ENCODE measurements around the gene SCYGR2. TPM values are rescaled to one million over a fixed set of nuclear protein-coding genes. Genes with fewer than 3 reads are reported as not detected.

SCYGR2 gene
- total RNA-seq, 2 experiments from 2014 or later: not detected

DNA sequence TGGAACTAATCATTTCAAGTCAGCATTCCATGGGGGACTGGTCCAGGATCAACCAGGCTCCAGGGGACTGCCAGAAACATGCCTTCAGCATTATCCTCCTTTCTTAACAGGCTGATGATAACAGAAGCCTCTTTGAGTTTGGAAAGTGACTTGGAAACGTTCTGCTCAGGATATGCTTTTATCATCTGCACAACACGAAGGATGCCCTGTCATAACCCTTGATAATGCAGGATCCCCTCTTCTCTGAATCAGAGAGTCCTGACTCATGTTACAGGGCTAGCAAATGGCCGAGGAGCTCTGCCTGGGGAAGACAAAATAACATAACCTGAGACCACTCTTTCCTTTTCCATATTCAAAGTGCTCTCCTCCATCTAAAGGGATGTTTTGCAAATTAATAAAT, 9.2 kb downstream of the SCYGR2 start:
- no peaks in the 10 kb centered on the region for H3K36me3 Mint-ChIP-seq (ENCODE audit: low read depth)
- peak in 1 of 14 experiments; percentile 13 for DNase-seq
- ChIA-PET POLR2A (no interaction called here), CTCF (no interaction called here)
- ATAC-seq (ENCODE audit: poor library complexity): no peak
- H3K9me3 Mint-ChIP-seq: no peaks in the 10 kb centered on the region
- intact Hi-C loops (cut with DNase I, micrococcal nuclease): no loop called here
- TF ChIP-seq, protein P1, sequence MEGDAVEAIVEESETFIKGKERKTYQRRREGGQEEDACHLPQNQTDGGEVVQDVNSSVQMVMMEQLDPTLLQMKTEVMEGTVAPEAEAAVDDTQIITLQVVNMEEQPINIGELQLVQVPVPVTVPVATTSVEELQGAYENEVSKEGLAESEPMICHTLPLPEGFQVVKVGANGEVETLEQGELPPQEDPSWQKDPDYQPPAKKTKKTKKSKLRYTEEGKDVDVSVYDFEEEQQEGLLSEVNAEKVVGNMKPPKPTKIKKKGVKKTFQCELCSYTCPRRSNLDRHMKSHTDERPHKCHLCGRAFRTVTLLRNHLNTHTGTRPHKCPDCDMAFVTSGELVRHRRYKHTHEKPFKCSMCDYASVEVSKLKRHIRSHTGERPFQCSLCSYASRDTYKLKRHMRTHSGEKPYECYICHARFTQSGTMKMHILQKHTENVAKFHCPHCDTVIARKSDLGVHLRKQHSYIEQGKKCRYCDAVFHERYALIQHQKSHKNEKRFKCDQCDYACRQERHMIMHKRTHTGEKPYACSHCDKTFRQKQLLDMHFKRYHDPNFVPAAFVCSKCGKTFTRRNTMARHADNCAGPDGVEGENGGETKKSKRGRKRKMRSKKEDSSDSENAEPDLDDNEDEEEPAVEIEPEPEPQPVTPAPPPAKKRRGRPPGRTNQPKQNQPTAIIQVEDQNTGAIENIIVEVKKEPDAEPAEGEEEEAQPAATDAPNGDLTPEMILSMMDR (IDR thresholded peaks at IDR 0.05): no peak
- peaks cover 51% of the 10 kb centered on the region for H3K27me3 Mint-ChIP-seq
- no peaks in the 10 kb centered on the region for H3K36me3 ChIP-seq (ENCODE audit: insufficient read depth, low read length)
- no peaks in the 10 kb centered on the region for H3K4me1 ChIP-seq (ENCODE audit: insufficient read depth, low read length)
- no peak overlapping the region for H3K27ac ChIP-seq (ENCODE audit: low read depth in 1 of 2, low read length in 2 of 2)
- H3K4me3 Mint-ChIP-seq: no peak overlapping the region
- peaks cover 11% of the 10 kb centered on the region for H3K4me1 Mint-ChIP-seq (ENCODE audit: low read depth)
- peaks cover 0 to 4% of the 10 kb centered on the region in 2 experiments for H3K9me3 ChIP-seq (ENCODE audit: control insufficient read depth in 1 of 2, insufficient read depth in 1 of 2, low read length in 2 of 2)
- H3K27me3 ChIP-seq (ENCODE audit: control insufficient read depth in 1 of 2, insufficient read depth in 2 of 2, low read length in 2 of 2): peaks cover 0 to 8% of the 10 kb centered on the region in 2 experiments
- H3K27ac Mint-ChIP-seq: no peak overlapping the region
- H3K4me3 ChIP-seq (ENCODE audit: low read length): no peak overlapping the region

DNA sequence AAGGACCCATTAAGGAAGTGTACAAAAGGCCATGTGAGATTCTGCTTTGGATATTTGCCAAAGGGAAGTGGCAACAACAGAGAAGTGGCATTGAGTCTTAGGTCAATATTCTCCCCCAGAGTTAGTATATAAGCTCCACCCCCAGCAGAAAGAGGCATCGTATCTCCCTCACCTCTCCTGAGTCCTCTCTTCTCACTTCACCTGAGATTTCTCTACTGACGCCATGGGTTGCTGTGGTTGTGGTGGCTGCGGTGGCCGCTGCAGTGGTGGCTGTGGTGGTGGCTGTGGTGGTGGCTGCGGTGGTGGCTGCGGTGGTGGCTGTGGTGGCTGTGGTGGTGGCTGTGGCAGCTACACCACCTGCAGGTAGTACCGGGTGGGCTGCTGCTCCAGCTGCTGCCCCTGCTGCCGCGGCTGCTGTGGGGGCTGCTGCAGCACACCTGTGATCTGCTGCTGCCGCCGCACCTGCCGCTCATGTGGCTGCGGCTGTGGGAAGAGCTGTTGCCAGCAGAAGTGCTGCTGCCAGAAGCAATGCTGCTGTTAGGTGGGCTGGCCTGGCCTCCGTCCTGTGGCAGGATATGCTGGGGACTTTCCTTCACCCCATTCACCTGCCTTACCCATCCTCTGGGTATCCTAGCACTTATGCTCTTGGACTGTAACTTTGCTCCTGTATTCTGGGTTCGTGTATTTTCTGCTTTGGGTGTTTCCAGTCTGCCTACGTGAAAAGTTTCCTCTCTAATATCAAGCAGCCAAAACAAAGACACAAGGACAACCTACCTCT, 10.1 kb downstream of the SCYGR2 start:
- DNase-seq (peak in 4 of 14 experiments; percentile 5 to 44 (median 34)), ATAC-seq (ENCODE audit: poor library complexity) (no peak)
- Histone ChIP-seq H3K4me3 (ENCODE audit: low read length) (no peak overlapping the region), H3K4me1 (ENCODE audit: insufficient read depth, low read length) (no peaks in the 10 kb centered on the region), H3K9me3 (ENCODE audit: control insufficient read depth in 1 of 2, insufficient read depth in 1 of 2, low read length in 2 of 2) (peaks cover 0 to 4% of the 10 kb centered on the region in 2 experiments), H3K27me3 (ENCODE audit: control insufficient read depth in 1 of 2, insufficient read depth in 2 of 2, low read length in 2 of 2) (peaks cover 0 to 8% of the 10 kb centered on the region in 2 experiments), H3K36me3 (ENCODE audit: insufficient read depth, low read length) (no peaks in the 10 kb centered on the region), H3K27ac (ENCODE audit: low read depth in 1 of 2, low read length in 2 of 2) (no peak overlapping the region)
- Mint-ChIP-seq H3K4me1 (ENCODE audit: low read depth) (peaks cover 11% of the 10 kb centered on the region), H3K36me3 (ENCODE audit: low read depth) (no peaks in the 10 kb centered on the region), H3K9me3 (no peaks in the 10 kb centered on the region), H3K27me3 (peaks cover 51% of the 10 kb centered on the region), H3K27ac (no peak overlapping the region), H3K4me3 (no peak overlapping the region)
- TF ChIP-seq, protein P1 (IDR thresholded peaks at IDR 0.05): no peak
- ChIA-PET POLR2A (no interaction called here), CTCF (interaction anchor here (0.7 to 0.8 kb wide), 2 partner anchors 129 to 438 kb away, joined by 3 read pairs; no protein-coding TSS in a partner anchor)
- intact Hi-C loops (cut with DNase I, micrococcal nuclease): no loop called here

DNA sequence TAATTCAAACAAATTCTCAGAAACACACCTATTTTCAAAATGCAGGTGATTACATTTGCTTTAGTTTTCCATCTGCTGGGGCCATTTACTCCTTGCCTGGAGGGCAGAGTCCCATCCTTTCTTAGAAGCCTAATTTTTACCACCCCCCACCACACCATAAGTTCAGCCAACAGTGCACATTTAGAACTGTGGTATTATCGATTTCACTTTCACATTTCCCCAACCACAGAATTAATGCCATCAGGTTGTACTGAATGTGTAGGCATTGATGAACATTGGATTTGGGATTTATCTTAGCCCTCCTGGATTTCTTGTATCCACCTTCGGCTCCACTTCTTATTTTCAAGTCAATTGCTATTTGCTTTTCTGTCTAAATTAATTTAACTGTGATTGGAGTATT, 11.4 kb downstream of the SCYGR2 start:
- Histone ChIP-seq H3K36me3 (ENCODE audit: insufficient read depth, low read length) (no peaks in the 10 kb centered on the region), H3K9me3 (ENCODE audit: control insufficient read depth in 1 of 2, insufficient read depth in 1 of 2, low read length in 2 of 2) (peaks cover 0 to 4% of the 10 kb centered on the region in 2 experiments), H3K4me3 (ENCODE audit: low read length) (no peak overlapping the region), H3K27ac (ENCODE audit: low read depth in 1 of 2, low read length in 2 of 2) (no peak overlapping the region), H3K4me1 (ENCODE audit: insufficient read depth, low read length) (no peaks in the 10 kb centered on the region), H3K27me3 (ENCODE audit: control insufficient read depth in 1 of 2, insufficient read depth in 2 of 2, low read length in 2 of 2) (peaks cover 0 to 8% of the 10 kb centered on the region in 2 experiments)
- no peak for ATAC-seq (ENCODE audit: poor library complexity)
- POLR2A ChIA-PET: no interaction called here
- Mint-ChIP-seq H3K4me1 (ENCODE audit: low read depth) (peaks cover 11% of the 10 kb centered on the region), H3K27me3 (peaks cover 51% of the 10 kb centered on the region), H3K9me3 (no peaks in the 10 kb centered on the region), H3K27ac (no peak overlapping the region), H3K4me3 (no peak overlapping the region), H3K36me3 (ENCODE audit: low read depth) (no peaks in the 10 kb centered on the region)
- CTCF ChIA-PET: interaction anchor here (0.6 kb wide), 1 partner anchor 50 kb away, joined by 3 read pairs; no protein-coding TSS in a partner anchor
- DNase-seq: no peak
- intact Hi-C loops (cut with DNase I, micrococcal nuclease): no loop called here
- TF ChIP-seq, protein P1 (IDR thresholded peaks at IDR 0.05): no peak

Measured in CD4-positive, alpha-beta T cell (primary cell).